OCI-LY3 (cell line): ENCODE data around the gene MAD1L1.

Experiments
- CTCF ChIP-seq: fragments of 200-600, 300-600 bp; sonication (generic); IDR thresholded peaks from 2 replicates; pipeline ENCODE4 v1.5.1; 2014; ENCODE audit warnings: antibody characterized with exemption, low read length, low read depth
- EZH2phosphoT487 ChIP-seq: fragments of 200-600 bp; shearing (Covaris generic); IDR thresholded peaks from 2 replicates; pipeline ENCODE4 v1.6.1; 2018; ENCODE audit warnings: antibody characterized with exemption, mixed run types, low read depth

GRCh38 chr7:2202901-2203765 is 29.6 kb downstream of the MAD1L1 start:
- TF ChIP-seq CTCF = no peak
- no peak for TF ChIP-seq EZH2phosphoT487
